Fibroblast of pulmonary artery (primary cell): ENCODE results near the gene RPP25.

ENCODE experiments used
- DNase-seq: peaks from one replicate; pipeline ENCODE4 v3.0.0-alpha.2; 2010; ENCODE audit warnings: low read depth
- H3K4me3 ChIP-seq: replicated peaks from 2 replicates; pipeline ENCODE4 v1.5.1; 2011; ENCODE audit warnings: low read depth, mild to moderate bottlenecking, control low read depth, low read length, moderate library complexity
- CTCF ChIP-seq: IDR thresholded peaks from 2 replicates; pipeline ENCODE4 v1.5.1; 2011; ENCODE audit warnings: mild to moderate bottlenecking, control low read depth, low read length, inconsistent platforms; ENCODE audit errors: missing control alignments

Gene RPP25

GRCh38 chr15:74956648-74957475 is at the start of gene RPP25:
Gene RPP25 (minus strand): TSS chr15:74956772. CDS start chr15:74956583, 189 bp downstream.
- no peak for TF ChIP-seq CTCF
- peak within 1 kb of the TSS; percentile 89 for H3K4me3 ChIP-seq

GRCh38 chr15:75002398-75002797 is 45.8 kb upstream of the RPP25 start:
- no peak overlapping the region for H3K4me3 ChIP-seq
- TF ChIP-seq CTCF, result no peak
- DNase-seq, result no peak

More at GRCh38 chr15:74956648-74957475, at the start of gene RPP25:
- DNase-seq, result peak; percentile 84

GRCh38 chr15:75001310-75001709 is 44.7 kb upstream of the RPP25 start:
- TF ChIP-seq CTCF, result no peak
- no peak overlapping the region for H3K4me3 ChIP-seq
- no peak for DNase-seq

GRCh38 chr15:74997543-74997942 is 41.0 kb upstream of the RPP25 start:
- no peak overlapping the region for H3K4me3 ChIP-seq
- TF ChIP-seq CTCF, result no peak
- no peak for DNase-seq

GRCh38 chr15:74997141-74997540 is 40.6 kb upstream of the RPP25 start:
- no peak for TF ChIP-seq CTCF

GRCh38 chr15:74995779-74996765 is 39.5 kb upstream of the RPP25 start:
- TF ChIP-seq CTCF, result no peak

More at GRCh38 chr15:74997141-74997540, 40.6 kb upstream of the RPP25 start:
- no peak overlapping the region for H3K4me3 ChIP-seq
- no peak for DNase-seq

More at GRCh38 chr15:74995779-74996765, 39.5 kb upstream of the RPP25 start:
- H3K4me3 ChIP-seq, result peak overlapping the region; percentile 67
- no peak for DNase-seq
